ENCODE data around the gene TRAF3IP3.

DNA sequence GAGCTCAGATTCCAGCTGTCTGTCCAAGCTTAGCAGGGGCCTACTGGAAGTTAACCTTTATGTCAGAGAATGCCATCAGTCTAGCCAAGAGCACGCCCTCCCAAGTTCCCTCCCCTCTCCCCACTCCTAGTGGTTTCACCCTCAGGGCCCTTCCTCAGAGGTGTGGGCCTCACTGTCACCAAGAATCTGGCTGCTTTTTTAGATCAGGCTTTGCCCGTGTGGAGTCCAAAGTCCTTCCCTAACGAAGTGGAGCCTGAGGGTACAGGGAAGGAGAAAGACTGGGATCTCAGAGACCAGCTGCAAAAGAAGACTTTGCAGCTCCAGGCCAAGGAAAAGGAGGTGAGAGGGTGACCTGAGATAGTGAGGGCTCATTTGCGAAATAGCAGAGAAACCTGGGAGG lies 24.4 kb downstream of the TRAF3IP3 start:
- TF ChIP-seq CTCF (IDR thresholded peaks at IDR 0.05) (no peak), POLR2A (IDR thresholded peaks at IDR 0.05) (no peak), POLR2AphosphoS5 (IDR thresholded peaks at IDR 0.05; ENCODE audit: insufficient read depth in 1 of 2, low read depth in 1 of 2) (no peak)

Measured in vagina (tissue), 2 donors.